ENCODE measurements around the gene CDT1.

CDT1 gene

DNA sequence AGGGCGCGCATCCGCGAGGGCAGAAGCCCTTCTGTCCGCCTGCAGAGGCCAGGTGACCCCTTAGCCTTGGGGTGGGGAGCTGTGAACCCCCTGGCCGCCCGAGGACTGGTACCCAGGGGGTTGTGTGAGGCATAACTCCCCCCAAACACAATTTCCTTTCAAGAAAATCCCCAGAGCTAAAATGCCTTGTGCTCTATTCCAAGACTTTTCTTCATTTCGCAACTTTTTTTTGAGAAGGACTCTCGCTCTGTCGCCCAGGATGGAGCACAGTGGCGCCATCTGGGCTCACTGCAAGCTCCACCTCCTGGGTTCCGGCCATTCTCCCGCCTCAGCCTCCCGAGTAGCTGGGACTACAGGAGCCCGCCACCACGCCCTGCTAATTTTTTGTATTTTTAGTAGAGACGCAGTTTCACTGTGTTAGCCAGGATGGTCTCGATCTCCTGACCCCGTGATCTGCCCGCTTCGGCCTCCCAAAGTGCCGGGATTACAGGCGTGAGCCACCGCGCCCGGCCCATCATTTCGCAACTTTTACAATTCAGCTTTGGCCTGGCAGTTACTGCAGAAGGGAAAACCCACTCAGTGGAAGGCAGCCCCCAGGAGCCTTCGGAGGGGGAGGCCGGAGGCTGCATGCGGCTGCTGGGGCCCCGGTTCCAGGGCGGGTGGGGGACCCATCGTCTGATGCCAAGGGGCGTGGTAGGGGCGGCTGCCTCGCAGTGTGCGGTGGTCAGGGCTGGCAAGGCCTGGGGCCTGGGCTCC, 9.1 kb downstream of the CDT1 start:
- DNase-seq: no peak
- H3K27me3 Mint-ChIP-seq (ENCODE audit: low read depth, poor library complexity): peaks cover 3% of the 10 kb centered on the region
- no peaks in the 10 kb centered on the region for H3K9me3 Mint-ChIP-seq
- TF ChIP-seq, protein P1, sequence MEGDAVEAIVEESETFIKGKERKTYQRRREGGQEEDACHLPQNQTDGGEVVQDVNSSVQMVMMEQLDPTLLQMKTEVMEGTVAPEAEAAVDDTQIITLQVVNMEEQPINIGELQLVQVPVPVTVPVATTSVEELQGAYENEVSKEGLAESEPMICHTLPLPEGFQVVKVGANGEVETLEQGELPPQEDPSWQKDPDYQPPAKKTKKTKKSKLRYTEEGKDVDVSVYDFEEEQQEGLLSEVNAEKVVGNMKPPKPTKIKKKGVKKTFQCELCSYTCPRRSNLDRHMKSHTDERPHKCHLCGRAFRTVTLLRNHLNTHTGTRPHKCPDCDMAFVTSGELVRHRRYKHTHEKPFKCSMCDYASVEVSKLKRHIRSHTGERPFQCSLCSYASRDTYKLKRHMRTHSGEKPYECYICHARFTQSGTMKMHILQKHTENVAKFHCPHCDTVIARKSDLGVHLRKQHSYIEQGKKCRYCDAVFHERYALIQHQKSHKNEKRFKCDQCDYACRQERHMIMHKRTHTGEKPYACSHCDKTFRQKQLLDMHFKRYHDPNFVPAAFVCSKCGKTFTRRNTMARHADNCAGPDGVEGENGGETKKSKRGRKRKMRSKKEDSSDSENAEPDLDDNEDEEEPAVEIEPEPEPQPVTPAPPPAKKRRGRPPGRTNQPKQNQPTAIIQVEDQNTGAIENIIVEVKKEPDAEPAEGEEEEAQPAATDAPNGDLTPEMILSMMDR (IDR thresholded peaks at IDR 0.05): no peak
- peaks cover 5% of the 10 kb centered on the region for H3K36me3 Mint-ChIP-seq (ENCODE audit: low read depth)
- H3K27ac Mint-ChIP-seq: no peak overlapping the region
- peaks cover 12% of the 10 kb centered on the region for H3K4me1 Mint-ChIP-seq
- peak overlapping the region; percentile 76 for H3K4me3 Mint-ChIP-seq

DNA sequence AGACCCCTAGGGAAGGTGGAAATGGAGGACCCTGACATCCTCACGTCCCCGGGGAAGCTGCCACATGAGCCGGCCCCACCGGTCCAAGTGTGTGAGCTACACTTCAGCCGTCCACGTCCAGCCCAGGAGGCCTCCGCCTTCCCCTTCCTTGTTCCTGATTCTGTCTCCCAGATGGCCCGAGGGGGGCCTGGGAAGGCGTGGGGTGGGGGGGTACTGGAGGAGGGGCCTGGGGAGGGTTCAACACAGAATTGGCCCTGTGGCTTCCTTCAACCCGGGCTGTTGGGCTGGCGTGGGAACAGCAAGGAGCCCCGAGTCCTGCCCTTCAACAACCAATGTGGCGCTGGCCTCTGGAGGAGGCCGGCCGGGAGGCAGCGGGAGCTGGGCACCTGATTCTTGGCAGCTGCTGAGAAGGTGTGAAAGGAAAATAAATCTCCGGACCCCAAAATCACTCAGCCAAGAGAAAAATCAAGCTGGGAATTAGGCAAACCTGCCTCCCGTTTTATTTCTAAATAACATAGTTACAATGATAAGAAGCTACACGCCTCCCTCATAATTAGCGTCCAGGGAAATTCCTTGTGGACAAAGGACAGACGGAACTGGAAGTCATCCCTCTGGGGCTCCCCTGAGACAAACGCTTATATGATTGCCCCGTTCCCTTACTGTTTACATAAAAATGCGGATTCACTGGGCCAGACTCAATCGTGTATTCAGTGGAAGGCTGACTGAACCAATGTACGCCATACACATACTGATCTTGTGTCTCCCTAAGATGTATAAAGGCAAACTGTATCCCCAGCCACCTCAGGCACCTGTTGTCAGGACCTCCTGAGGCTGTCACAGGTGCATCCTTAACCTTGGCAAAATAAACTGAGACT, 9.9 kb downstream of the CDT1 start:
- H3K27ac Mint-ChIP-seq: no peak overlapping the region
- H3K9me3 Mint-ChIP-seq: no peaks in the 10 kb centered on the region
- TF ChIP-seq, protein P1 (IDR thresholded peaks at IDR 0.05): no peak
- peaks cover 3% of the 10 kb centered on the region for H3K27me3 Mint-ChIP-seq (ENCODE audit: low read depth, poor library complexity)
- H3K4me1 Mint-ChIP-seq: peaks cover 19% of the 10 kb centered on the region
- peak overlapping the region; percentile 48 for H3K4me3 Mint-ChIP-seq
- peaks cover 2% of the 10 kb centered on the region for H3K36me3 Mint-ChIP-seq (ENCODE audit: low read depth)
- no peak for DNase-seq

DNA sequence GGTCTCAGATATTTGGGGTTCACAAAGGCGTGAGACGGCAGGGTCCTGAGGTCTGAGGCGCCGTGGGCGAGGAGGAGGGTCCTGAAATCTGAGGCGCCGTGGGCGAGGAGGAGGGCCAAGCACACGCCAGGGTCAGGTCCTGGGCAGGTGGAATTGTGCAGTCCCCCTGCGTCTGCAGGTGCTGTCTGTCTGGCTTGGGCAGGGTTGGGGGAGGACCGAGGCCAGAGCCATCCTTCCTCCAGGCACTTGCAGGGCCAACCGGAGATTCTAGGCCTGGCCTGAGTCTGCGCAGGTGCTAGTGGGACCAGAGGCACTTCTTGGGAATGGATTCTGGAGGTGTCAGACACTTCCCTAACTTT, 10.5 kb downstream of the CDT1 start:
- TF ChIP-seq, protein P1 (IDR thresholded peaks at IDR 0.05): no peak
- DNase-seq: no peak
- Mint-ChIP-seq H3K9me3 (no peaks in the 10 kb centered on the region), H3K4me3 (no peak overlapping the region), H3K36me3 (ENCODE audit: low read depth) (no peaks in the 10 kb centered on the region), H3K27me3 (ENCODE audit: low read depth, poor library complexity) (peaks cover 3% of the 10 kb centered on the region), H3K27ac (no peak overlapping the region), H3K4me1 (peaks cover 22% of the 10 kb centered on the region)

DNA sequence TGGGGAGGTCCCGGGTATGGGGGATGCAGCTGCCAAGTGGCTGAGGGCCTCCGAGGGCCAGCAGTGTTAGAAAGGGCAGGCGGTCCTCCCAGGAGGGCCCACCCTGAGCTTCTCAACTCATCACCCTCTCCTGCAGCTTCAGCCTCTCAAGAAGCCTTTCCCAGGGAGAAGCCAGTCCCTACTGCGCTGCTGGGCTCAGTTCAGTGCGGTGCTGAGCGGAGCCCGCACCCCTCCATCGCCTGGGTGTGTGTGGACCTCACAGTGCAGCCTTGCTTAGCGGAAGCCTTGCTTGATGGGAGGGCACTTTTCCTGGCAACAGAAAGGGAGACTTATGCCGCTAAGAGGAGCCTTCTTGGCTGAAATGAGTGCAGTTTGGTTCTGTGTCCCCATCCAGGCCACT, 11.6 kb downstream of the CDT1 start:
- TF ChIP-seq, protein P1 (IDR thresholded peaks at IDR 0.05): no peak
- Mint-ChIP-seq H3K4me3 (no peak overlapping the region), H3K27ac (no peak overlapping the region), H3K27me3 (ENCODE audit: low read depth, poor library complexity) (peaks cover 1% of the 10 kb centered on the region), H3K9me3 (no peaks in the 10 kb centered on the region), H3K4me1 (peaks cover 18% of the 10 kb centered on the region), H3K36me3 (ENCODE audit: low read depth) (no peaks in the 10 kb centered on the region)
- DNase-seq: no peak

DNA sequence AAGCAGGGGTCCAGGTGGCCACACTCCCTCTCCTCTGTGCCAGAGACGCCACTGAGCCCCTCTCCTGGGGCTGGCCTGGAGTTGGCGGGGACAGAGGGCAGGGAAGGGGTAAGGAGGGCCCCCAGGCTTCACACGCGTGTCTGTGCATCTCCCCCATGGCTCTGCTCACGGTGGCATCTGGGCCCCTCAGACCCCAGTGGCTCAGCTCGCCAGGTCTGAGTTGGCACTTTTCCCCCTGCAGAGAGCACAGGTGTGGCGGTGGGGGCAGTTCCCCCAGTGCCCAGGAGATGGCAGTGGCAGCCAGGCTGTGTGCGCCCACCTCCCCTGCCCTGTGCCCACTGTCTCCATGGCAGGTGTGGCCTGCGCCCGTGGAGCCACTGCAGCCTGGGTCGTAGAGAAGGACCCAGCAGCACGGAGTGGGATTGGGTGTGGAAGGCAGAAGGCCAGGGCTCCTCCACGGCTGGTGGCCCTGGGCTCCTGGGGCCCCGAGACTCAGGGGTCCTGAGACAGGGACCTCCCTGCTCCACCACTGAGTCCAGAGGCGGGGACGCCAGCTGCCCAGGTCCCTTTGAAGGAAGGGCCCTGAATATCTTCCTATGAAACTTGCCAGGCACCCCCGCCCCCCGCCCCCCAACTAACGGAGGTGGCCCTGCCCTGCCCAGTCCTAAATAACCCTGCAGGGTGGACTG, 12.5 kb downstream of the CDT1 start:
- Mint-ChIP-seq H3K36me3 (ENCODE audit: low read depth) (no peaks in the 10 kb centered on the region), H3K27me3 (ENCODE audit: low read depth, poor library complexity) (no peaks in the 10 kb centered on the region), H3K4me1 (peaks cover 10% of the 10 kb centered on the region), H3K4me3 (no peak overlapping the region), H3K27ac (no peak overlapping the region), H3K9me3 (no peaks in the 10 kb centered on the region)
- TF ChIP-seq, protein P1 (IDR thresholded peaks at IDR 0.05): peak; percentile 82
- DNase-seq: peak; percentile 68
